Osteoblast (primary cell): ENCODE data around the gene NME1. TPM values are rescaled to one million over a fixed set of nuclear protein-coding genes. Genes with fewer than 3 reads are reported as not detected.
"Not testable (repeated sequence)": the region's sequence is repeated elsewhere in the genome, so short reads cannot be mapped to it uniquely, and the experiment has no call there.

ENCODE experiments used
- DNase-seq: peaks from one replicate; pipeline ENCODE4 v3.0.0; 2011; ENCODE audit warnings: low spot score, mixed read lengths; ENCODE audit not compliant: insufficient read length; ENCODE audit errors: missing footprints
- H2AFZ ChIP-seq: 2 replicates; pipeline ENCODE4 v1.6.0; 2011; ENCODE audit warnings: mild to moderate bottlenecking, low read length
- H3K27ac ChIP-seq: 2 replicates; pipeline ENCODE4 v1.5.1; 2011; ENCODE audit warnings: mild to moderate bottlenecking, low read depth, low read length, moderate library complexity
- H3K27me3 ChIP-seq: 2 replicates; pipeline ENCODE4 v1.6.0; 2012; ENCODE audit warnings: mild to moderate bottlenecking, control low read depth, inconsistent platforms, low read length, moderate library complexity; ENCODE audit not compliant: insufficient read depth
- H3K36me3 ChIP-seq: 2 replicates; pipeline ENCODE4 v1.5.1; 2011; ENCODE audit warnings: mild to moderate bottlenecking, low read length, control low read depth, moderate library complexity; ENCODE audit not compliant: insufficient read depth
- H3K4me1 ChIP-seq: 2 replicates; pipeline ENCODE4 v1.5.1; 2011; ENCODE audit warnings: mild to moderate bottlenecking, low read length, control low read depth, moderate library complexity; ENCODE audit not compliant: insufficient read depth
- H3K4me2 ChIP-seq: 2 replicates; pipeline ENCODE4 v1.6.0; 2011; ENCODE audit warnings: mild to moderate bottlenecking, low read length; ENCODE audit not compliant: insufficient read depth
- H3K4me3 ChIP-seq: fragments of 200-600 bp; sonication (generic); 3 replicates; pipeline ENCODE4 v1.5.1; 2012; ENCODE audit warnings: mild to moderate bottlenecking, low read length, inconsistent platforms; ENCODE audit not compliant: insufficient read depth
- H3K79me2 ChIP-seq: 2 replicates; pipeline ENCODE4 v1.6.0; 2012; ENCODE audit warnings: mild to moderate bottlenecking, low read length, control low read depth, inconsistent platforms; ENCODE audit not compliant: insufficient read depth
- H3K9me3 ChIP-seq: 2 replicates; pipeline ENCODE4 v1.5.1; 2011; ENCODE audit warnings: low read depth, low read length, control low read depth
- H4K20me1 ChIP-seq: 2 replicates; pipeline ENCODE4 v1.6.0; 2012; ENCODE audit warnings: mild to moderate bottlenecking, low read length, control low read depth; ENCODE audit not compliant: insufficient read depth
- CTCF ChIP-seq: IDR thresholded peaks from 2 replicates; pipeline ENCODE4 v1.5.1; 2011; ENCODE audit warnings: mild to moderate bottlenecking, low read depth, low read length, moderate library complexity; ENCODE audit errors: extremely low read depth
- total RNA-seq: library from RNA; depleted of rRNA; stranded (reverse); fragments of >200 nt; gene quantifications from 2 replicates; pipeline ENCODE4 v1.2.3, GENCODE V29; 2012

Gene NME1
- 53.6 and 58.6 TPM in 2 replicates for total RNA-seq

DNA sequence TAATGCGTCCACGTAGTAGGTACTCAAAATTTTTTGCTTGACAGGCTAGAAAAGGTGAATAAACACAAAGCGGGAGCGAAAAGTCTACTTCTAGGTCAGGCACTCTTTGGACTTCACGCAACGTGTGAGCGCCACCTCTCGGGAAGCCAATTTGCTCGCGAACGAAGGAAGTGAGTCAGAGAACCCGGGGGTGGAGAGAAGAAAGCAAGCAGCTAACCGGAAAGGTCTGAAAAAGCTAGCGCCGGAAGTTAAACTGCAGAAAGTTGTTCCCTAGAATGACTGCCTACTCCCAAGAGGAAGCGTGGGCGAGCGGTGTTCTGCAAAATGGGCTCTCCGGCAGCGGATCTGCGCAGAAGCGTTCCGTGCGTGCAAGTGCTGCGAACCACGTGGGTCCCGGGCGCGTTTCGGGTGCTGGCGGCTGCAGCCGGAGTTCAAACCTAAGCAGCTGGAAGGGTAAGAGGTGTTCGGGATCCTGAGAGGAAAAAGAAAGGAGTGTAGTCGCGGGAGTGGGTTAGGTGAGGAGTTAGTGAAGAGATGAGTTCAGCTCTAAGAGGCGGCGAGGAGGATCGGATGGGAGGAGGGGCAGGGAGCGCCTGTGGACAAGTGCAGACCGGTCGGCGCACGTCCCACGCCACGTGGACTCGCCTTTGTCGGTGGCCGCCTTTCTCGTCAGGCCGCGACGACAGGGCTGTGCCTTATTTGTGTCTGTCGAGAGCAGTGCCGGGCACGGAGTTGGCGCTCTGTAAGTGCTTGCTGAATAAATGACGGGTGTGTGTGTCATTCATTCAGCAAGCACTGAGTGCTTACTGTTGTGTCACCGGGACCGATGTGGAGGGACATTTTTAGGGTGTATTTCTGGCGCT, at the start of gene NME1:
TSS of gene NME1 (plus strand) at position 350 of the 863 bp plus-strand sequence. CDS start 2,096 bp downstream, outside the sequence.
- Histone ChIP-seq H2AFZ (peak within 1 kb of the TSS; percentile 96), H3K9me3 (no peaks in the 10 kb centered on the region), H3K4me1 (peaks cover 15% of the 10 kb centered on the region), H3K4me3 (peak within 1 kb of the TSS; percentile 83), H3K4me2 (peak within 1 kb of the TSS; percentile 83), H3K79me2 (peaks cover 50% of the 10 kb centered on the region), H3K27ac (peak within 1 kb of the TSS; percentile 93), H3K36me3 (peaks cover 26% of the 10 kb centered on the region), H3K27me3 (no peaks in the 10 kb centered on the region), H4K20me1 (peaks cover 9% of the 10 kb centered on the region)
- peak; percentile 99 for TF ChIP-seq CTCF
- DNase-seq, result peak; percentile 96

DNA sequence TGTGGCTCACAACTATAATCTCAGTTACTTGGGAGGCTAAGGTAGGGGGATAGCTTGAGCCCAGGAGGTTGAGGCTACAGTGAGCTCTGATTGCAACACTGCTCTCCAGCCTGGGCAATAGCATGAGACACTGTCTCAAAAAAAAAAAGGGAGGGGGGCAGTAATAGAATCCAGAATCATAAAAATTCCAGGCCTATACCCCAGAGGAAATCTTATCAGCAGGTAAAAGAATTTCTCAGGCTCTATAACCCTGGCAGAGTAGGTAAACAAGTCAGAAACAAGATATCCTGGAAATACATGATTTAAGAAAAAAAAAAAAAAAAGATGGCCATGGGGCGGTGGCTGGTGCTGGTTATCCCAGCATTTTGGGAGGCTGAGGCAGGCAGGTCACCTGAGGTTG, 45.6 kb upstream of the NME1 start:
- Histone ChIP-seq H3K4me3 (no peak overlapping the region), H3K9me3 (no peaks in the 10 kb centered on the region), H3K79me2 (peaks cover 92% of the 10 kb centered on the region), H3K4me1 (peaks cover 19% of the 10 kb centered on the region), H3K27ac (no peak overlapping the region), H3K36me3 (peaks cover 3% of the 10 kb centered on the region), H3K4me2 (no peak overlapping the region), H4K20me1 (peaks cover 26% of the 10 kb centered on the region), H2AFZ (no peak overlapping the region), H3K27me3 (no peaks in the 10 kb centered on the region)
- DNase-seq, result no peak
- TF ChIP-seq CTCF, result no peak

DNA sequence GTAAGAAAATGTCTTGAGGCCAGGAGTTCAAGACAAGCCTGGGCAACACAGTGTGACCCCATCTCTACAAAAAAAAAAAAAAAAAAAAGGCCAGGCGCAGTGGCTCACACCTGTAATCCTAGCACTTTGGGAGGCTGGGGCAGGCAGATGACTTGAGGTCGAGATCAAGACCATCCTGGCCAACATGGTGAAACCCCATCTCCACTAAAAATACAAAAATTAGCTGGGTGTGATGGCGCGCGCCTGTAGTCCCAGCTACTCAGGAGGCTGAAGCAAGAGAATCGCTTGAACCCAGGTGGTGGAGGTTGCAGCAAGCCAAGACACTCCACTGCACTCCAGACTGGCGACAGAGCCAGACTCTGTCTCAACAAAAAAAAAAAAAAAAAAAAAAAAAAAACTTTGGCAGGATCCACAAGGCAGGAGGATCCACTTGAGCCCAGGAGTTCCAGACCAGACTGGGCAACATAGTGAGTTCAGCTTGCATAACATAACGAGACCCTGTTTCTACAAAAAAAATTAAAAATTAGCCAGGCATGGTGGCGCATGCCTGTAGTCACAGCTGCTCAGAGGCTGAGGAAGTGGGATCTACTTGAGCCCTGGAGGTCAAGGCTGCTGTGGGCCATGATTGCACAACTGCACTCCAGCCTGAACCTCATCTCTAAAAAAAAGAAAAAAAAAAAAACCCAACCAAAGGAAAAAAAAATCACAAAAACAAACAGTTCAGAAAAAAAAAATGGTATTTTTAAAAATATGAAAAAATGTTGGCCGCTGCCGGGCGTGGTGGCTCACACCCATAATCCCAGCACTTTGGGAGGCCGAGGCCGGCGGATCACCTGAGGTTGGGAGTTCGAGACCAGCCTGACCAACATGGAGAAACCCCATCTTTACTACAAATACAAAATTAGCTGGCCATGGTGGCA, 40.8 kb upstream of the NME1 start:
- DNase-seq, H3K9me3 ChIP-seq, H3K27me3 ChIP-seq, H3K27ac ChIP-seq, H3K36me3 ChIP-seq, H3K4me3 ChIP-seq, H3K4me2 ChIP-seq, H2AFZ ChIP-seq: not testable (repeated sequence)
- H4K20me1 ChIP-seq, result peaks cover 21% of the 10 kb centered on the region
- H3K4me1 ChIP-seq, result peaks cover 12% of the 10 kb centered on the region
- H3K79me2 ChIP-seq, result peaks cover 97% of the 10 kb centered on the region

DNA sequence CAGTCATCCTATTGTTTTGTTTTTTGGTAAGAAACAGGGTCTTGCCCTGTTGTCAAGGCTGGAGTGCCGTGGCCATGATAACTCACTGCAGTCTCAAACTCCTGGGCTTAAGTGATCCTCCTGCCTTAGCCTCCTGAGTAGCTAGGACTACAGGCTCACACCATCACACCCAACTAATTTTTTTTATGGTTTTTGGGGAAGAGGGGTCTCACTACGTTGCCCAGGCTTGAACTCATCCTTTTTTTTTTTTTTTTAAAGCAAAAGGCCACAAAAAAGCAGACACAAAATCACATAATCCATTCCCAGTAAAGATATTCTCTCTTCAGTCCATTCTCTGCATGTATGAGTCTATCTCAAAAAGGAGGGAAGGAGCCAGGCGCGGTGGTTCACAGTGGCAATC, 38.2 kb upstream of the NME1 start:
- H3K27ac ChIP-seq, result no peak overlapping the region
- no peak overlapping the region for H3K4me2 ChIP-seq
- no peaks in the 10 kb centered on the region for H3K9me3 ChIP-seq
- no peaks in the 10 kb centered on the region for H3K36me3 ChIP-seq
- TF ChIP-seq CTCF, result no peak
- H4K20me1 ChIP-seq, result peaks cover 33% of the 10 kb centered on the region
- no peak overlapping the region for H3K4me3 ChIP-seq
- H2AFZ ChIP-seq, result no peak overlapping the region
- no peak for DNase-seq
- peaks cover 26% of the 10 kb centered on the region for H3K4me1 ChIP-seq
- peaks cover 99% of the 10 kb centered on the region for H3K79me2 ChIP-seq
- H3K27me3 ChIP-seq, result no peaks in the 10 kb centered on the region
